Activated CD4-positive, alpha-beta T cell treated with anti-CD3 and anti-CD28 coated beads for 48 hours (primary cell): ENCODE results near the gene MLLT10.

ENCODE experiments used
- DNase-seq: peaks from one replicate; pipeline ENCODE4 v3.0.0-alpha.2; 2020

MLLT10 gene

DNA sequence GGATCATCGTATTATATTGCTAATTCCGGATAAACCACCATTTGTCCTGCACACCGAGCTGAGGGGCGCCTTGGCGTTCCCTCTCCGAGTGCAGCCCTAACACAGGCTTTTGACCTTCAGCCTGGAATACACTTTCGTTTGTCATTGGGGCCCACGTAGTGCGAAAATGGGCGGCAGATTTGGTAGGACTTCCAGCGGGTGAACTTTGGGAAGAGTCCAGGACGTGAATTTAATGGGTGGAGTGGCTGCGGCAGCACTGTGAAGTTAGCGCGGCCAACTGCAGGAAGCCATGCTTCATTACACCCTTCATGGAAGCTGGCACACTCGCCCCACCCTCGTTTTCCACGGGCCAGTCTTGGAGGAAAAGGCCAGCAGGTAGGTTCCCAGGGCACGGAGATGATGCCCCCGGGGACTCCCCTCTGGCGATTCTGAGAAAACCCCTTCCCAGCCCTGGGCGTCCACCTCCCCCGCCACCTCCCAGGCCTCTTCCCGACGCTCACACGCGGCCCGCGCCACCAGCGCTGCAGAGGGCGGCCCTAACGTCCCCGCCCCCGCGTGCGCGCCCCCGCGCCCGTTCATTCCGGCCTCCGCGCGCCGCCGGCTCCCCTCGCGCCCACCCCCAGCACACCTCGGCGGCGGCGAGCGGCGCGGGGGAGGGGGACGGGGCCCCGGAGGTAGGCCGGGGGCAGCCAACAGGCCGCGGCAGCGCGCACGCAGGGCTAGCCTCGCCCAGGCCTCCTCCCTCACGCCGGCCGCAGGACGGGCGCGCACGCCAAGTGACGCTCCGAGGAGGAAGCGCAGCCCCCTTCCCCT is at the start of gene MLLT10:
Gene MLLT10, plus strand, starts transcription at position 766 of the 813 bp plus-strand sequence. CDS start 413 bp downstream, outside the sequence.
- DNase-seq: peak; percentile 92

DNA sequence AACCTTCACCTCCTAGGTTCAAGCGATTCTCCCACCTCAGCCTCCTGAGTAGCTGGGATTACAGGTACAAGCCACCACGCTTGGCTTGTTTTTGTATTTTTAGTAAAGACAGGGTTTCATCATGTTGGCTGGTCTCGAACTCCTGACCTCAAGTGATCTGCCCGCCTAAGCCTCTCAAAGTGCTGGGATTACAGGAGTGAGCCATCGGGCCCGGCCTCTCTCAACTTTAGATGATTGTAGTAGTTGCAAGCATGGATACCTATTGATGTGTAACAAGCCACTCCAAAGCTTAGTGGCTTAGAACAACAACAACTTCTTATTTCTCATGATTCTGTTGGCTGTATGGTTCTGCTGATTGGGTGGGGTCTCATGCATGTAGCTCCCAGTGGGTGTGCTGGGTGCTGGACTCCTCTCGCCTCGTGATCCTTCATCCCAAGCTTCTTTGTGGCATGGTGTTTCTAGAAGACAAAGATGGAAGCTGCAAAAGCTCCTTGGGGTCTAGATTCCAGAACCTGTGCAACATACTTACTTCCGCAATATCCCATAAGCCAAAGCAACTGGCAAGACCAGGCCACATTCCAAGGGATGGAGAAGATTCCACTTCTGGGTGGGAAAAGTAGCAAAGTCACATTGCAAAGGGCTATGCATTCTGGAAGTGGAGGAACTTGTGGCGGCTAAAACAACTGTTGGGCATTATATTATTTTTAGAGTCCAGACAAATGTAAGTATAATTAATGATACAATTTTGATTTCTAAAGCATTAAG is 46.4 kb upstream of the MLLT10 start:
- DNase-seq: no peak

DNA sequence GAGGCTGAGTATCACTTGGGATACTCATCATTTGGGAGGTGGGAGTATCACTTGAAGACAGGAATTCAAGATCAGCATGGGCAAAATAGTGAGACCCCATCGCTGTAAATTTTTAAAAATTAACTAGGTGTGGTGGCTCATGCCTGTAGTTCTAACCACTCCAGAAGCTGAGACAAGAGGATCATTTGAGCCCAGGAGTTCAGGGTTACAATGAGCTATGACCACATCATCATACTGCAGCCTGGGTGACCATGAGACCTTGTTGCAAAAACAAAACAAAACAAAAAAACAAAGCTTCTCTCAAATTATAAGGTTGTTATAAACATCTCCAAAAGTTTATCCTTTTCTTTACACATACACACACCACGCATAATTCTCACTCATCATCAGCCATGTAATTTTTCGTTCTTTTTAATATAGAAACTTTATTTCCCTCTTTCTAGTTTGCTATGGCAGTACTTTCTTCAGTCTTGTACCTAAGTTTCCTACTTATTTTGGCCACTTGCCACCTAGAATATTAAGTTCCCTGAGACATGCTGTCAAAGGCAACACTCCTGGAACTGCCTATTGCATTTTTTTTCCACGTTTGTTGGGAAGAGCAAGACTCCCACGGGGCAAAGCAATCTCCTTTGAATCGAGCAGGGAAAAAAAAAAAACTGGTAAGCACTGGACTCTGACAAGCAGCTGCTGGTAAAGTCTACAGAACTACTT is 45.6 kb upstream of the MLLT10 start:
- no peak for DNase-seq

DNA sequence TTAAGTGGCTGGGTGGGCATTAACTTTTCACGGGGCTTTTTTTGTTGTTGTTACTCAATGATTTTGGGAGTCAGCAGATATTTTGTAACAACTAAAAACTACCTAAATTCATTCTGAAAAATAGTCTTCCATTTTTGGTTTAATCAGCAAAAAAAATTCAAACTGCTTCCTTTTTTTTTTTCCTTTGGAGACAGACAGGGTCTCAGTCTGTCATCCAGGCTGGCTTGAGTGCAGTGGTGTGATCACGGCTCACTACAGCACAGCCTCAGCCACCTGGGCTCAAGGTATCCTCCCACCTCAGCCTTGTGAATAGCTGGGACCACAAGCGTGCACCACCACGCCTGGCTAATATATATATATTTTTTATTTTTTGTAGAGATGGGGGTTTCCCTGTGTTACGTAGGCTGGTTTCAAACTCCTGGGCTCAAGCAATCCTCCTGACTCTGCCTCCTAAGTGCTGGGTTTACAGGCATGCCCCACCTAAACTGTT is 45.0 kb upstream of the MLLT10 start:
- DNase-seq: no peak

DNA sequence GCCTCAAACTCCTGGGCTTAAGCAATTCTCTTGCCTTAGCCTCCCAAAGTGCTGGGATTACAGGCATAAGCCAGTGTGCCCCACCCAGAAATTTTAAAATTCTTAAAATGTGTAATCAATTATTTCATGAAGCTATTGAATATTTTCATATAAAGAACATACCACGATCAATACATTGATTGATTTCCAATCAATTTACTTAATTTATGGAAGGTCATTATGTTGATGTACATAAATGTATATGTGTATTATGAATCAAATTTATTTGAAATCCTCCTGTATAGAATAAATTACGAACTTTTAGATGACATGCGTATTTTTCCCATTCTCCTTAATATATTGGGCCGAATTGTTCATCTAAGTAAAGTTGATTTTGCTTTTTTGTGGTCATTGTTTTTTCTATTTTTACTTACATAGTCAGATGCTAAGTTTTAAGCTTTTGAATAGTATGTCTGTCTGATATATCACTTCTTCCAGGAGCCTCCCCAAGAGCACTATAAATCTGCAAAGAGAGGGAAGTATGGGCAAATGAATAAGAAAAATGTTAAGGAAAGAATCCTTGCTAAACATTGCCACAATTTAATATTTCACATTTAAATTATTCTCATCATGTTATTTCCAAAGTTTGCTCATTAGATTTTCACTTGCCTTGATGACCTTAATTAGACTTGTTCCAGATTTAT is 43.9 kb upstream of the MLLT10 start:
- DNase-seq: no peak

DNA sequence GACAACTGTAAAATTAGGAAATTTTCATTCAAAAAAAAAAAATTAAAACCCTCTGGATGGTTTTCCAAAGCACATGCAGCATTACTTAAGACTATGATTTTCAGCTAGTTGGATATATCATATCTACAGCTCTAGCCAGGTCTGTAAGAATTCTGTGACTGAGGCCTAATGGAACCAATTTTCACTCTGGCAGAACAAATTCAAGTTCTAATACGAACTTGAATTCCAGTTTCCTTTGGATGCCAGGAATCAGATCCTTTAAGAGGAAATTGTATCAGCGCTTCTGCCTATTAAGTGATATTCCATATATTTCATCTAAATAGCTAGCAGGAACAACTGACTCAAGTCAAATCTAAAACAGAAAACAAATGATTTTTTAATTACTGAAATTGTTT is 43.3 kb upstream of the MLLT10 start:
- no peak for DNase-seq

DNA sequence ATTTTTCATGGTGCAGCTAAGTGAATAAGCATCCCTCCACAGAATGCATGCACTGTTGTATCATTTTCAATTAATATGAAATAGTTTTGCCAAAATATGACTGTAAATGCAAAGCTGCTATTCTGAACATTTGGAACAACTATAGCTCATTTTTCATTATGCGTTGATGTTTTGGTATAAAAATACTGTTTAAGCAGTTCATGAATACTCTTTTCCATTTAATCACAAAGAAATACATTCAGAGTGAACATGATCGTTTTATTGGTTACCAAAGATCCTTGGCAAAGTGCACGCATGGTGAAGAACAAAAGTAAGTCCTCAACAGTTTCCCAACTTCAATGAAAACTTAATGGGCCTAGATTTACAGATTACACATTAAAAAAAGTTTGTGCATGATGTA is 41.6 kb upstream of the MLLT10 start:
- DNase-seq: no peak

DNA sequence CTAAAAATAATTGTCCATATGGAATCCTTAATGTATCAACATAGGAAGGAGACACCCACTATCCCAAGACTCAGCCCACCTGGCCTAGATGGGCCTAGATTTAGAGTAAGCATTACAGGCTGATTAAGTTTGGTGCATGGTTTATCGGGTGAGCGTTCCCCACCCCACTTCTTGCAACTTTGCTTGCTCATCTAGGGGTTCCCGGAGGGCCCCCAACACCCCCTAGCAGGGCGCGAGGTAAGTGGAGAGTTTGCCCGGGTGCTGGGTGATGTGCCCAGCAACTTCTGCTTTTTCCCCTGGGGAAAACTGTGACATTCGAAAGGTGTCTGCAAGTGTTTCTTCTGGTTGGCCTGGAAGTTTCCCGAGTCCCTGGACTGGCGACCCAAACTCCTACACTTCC is 40.2 kb upstream of the MLLT10 start:
- DNase-seq: no peak

DNA sequence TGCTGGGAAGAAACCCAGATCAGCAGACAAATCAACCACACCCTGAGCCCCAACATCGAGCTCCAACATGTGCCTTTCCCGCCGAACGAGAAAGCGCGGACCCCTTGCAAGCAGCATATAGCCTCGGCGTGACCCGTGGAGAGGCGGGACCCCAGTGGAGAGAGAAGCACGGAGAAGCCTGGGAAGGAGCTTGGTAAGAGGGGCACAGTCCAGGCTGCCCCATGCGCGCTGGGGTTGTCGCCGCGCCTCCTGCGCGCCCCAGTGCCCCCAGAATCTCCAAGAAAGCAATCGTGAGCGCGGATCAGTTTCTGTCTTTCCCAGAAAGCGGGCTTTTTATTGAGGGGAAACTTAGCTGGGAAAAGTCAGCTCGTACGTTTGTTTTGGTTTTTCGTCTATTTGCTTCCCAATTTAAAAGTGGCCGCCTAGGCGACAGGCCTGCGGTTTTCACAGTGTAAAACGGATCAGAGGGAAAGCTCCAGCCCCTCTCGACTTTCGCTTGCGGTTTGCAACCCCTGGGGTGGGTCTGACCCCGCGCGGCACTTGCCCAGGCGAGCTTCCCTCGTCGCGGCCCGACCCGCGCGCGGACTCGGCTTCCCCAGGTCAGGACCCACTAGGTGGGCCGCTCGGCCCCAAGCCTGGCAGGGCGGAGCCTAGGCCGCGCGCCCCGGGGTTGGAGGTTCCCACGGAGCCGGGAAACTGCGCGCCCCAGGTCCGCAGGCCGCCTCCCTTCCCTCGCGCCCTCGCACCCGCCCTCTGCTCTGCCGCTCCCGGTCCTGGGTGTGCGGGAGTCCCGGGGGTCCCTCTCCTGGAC is 39.6 kb upstream of the MLLT10 start:
- peak; percentile 34 for DNase-seq

DNA sequence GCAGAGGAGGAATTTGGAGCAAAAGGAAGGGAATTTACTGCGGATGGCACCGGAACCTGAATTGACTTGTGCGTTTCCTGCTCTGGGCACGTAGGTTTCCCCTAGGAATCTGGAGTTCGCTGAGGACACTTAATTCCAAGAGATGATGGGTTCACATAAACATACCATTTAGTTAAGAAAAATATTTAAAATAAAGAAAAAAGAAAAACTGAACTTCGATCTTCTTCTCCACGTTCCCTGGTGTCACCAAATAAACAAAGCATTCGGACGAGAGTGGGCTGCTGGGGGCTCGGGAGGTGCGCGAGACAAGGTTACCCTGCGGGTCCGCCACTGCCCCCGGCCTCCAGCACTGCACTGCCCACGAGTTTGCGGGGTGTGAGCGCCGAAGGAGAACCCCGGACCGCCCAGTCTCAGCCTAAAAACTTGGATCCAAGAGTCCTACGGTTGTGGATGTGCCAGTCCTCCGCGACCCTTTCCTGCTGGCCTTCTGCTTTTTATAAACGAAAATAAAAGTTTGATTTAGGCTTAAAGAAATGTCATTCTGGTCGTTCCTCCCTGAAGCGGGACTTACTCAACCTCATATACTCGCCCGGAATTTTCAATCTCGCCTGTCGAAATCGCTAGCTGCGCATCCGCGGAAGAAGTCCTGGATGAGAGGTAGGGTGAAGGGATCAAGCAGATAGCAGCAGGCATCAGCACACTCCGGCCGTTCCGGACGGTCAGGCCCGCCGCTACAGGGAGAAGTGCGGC is 38.9 kb upstream of the MLLT10 start:
- no peak for DNase-seq

DNA sequence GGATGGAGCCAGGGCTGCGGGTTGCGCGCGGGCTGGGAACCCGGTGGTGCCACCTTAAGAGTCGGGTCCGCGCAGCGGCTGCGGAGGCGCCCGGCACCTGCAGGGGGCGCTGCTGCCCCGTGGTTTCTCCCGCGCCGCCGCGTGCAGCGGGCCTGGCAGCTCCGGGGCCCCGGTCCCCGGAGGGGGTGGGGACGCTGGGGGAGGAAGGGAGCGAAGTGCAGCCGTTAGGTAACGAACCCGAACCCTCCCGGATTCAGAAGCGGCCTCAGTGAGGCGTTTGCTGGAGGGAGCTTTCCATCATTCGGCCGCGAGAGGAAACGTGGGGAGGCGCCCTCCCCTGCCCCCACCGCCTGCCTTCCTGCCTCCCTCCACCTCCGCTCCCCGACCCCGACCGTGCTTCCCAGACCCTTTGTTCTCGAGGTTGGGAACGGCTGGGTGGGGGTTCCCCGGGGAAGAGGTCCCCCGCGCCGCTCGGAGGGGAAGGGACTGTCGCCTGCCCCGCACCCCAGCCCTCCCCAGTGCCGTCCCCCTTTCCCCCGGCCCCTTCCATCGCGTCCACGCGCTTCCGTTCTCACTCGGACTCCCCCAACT is 38.2 kb upstream of the MLLT10 start:
- peak; percentile 90 for DNase-seq

DNA sequence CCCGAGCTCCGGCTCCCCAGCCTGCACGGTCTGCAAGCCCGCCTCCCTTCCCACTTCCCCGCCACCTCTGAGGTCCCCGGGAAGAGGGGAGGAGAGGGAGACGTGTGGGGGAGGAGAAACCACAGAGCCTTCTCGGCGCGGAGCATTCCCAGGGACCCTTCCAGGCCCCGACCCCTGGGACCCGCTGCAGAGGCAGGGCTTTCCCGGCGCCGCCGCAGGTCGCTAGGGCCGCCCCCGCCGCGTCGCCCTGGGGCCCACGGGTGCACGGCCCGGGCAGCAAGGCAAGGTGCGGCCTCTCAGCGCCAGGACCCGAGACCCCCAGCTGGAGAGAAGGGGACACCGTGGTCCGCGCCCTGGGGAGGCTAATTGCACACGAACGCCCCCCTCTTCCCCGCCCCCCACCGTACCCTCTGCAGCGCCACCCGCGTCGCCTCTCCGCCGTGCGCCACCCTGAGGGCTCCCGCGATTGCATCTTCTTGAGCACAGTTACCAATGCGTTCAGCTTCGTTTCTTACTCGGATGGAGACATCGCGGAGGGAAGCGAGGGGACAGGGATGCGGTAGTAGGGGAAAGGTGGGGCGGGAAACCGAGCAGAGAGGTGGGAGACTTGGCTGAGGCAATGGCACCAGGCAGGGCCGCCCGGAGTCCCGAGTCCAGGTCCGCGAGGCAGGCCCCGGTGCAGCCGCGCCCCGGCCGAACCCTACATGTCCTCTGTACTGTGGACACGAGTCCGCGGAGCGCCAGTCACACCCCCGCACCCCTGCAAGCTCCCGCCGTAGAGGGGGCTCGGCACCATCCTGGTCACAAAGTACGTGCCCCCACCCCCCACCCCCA is 37.5 kb upstream of the MLLT10 start:
- DNase-seq: peak; percentile 67

DNA sequence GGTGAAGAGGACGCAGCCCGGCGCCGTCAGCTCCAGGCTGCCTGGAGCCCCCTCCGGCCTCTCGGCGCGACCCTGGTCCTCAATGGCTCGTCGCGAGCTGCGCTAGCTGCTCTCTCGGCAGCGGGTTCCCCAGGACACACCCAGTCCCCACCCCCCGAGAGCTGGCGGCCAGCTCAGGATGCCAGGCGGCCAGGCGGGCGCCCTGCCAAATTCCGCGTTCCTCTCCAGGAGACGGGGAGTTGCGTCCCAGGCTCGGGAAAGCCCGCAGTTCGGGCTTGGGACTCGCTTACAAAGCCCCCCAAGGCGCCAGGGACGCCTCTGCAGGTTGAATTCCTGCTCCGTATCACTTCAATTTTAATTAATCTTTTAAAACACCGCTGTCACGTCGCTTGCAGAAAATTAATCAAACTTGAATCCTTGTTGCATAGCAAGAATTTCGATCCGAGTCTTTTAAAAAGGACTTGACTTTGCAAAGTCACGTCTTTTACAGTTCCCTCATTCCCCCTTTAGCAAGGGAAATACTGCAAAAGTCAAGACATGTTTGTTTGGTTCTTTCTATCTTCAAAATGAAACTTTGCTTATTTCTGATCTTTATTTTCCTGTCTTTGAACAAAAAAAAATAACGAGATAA is 36.7 kb upstream of the MLLT10 start:
- DNase-seq: peak; percentile 43

DNA sequence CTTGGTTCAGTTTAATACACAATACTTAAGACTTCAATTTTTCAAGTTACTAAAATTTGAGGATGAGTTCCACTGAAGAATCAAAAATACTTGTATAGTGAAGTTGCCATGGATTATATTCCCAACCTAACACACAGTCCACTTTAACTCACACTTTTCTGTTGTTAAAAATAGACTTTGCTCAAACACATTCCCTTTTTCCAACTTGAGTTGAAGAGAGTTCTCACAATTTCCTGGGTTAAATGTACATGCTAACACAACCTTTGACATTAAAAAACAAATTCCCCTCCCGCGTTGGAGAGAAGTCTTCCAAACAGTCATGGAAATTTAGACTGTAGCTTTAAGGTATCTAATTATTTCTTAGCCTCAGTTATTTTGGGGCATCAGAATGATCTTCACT is 35.7 kb upstream of the MLLT10 start:
- DNase-seq: no peak

DNA sequence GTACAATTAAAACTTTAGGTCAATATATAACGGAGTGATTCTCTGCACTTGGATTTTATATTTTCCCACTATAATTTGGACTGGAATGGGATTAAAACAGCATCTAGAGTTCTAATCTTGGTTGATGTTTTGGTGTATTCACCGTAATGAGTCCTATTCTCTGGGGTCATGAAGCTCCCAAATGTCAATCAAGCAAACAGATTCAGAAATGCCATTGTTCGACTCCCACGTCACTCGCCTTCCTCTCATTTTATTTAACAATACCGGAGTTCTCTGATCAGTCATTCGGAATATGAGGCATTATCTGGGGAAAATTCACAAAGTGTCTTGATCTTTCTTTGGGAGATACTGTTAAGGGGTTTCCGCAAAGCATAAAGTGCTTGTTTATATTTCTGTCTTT is 35.0 kb upstream of the MLLT10 start:
- DNase-seq: no peak

DNA sequence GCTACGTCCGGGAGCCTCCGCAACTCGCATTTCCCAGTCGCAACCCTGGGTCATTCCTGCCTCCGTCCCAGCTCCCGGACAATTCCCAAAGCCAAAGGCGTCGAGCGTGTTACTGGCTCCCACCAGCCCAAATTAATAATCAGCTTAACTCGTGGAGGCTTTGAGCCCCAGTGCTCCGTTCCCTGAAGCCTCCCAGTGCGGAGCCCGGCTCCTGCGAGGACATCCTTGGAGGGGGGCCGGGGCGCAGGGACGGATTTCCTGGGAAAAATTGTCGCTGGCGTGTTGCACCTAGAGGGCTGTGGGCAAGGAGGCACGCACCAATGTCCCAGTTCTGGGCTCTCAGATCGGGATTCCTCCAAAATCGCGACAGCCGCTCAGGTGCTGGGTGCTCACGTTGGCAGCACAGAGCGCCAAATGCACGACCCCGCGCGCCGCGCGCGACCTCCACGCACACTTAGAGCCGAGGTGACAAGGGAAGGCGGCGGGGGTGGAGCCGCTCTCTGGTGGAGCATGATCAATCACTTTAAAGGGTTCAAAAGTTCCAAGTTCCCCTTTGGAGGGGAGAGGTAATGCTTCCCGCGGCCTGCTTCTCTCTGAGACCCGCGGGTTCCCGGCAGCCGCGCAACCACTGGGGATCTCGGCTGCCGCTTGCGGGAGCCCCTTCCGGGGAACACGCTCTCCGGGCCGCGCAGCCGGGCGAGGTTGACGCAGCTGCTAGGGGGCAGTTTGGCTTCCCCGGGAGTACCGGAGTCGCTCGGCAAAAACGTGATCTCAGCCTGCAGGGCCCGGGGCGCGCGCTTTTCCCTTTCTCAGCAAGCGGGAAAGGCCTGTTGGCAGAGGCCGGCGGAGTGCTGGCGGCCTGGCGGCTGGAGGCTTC is 34.1 kb upstream of the MLLT10 start:
- peak; percentile 34 for DNase-seq

DNA sequence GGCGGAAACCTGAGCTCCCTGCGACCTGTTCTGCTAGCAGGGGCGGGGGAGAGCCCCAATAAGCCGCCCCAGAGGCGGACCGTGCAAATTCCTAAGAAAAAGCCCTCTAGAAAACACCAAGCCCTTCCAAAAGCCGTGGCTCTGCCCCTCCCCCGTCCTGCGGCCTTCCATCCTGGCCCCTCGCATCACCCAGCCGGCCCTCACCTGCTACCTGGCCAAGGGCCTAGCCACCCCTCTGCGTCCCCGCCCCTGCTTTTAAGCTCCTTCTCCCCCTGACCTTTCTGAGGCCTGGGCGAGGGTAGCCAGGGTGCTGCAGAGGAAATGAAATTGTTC is 33.5 kb upstream of the MLLT10 start:
- no peak for DNase-seq

DNA sequence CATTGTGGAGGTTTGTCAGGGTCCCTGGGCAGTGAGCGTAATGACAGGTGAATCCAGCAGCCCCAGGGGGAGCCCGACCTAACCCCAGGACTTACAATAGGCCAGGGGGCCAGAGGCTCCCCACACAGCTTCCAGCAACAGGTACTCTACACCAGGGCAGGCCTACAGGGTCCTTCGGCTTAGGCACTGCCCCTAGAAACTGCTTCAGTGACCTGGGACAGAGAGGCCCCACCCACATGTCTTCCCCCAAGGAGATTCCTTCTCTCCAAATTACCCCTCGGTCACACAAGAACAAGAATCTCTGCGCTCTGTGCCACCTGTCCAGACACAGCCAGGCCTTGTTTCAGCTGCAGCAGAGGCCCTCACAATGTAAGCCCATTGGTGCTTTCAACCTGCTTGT is 32.9 kb upstream of the MLLT10 start:
- no peak for DNase-seq
